ENCODE data around the gene ATP2B1.

Gene ATP2B1

DNA sequence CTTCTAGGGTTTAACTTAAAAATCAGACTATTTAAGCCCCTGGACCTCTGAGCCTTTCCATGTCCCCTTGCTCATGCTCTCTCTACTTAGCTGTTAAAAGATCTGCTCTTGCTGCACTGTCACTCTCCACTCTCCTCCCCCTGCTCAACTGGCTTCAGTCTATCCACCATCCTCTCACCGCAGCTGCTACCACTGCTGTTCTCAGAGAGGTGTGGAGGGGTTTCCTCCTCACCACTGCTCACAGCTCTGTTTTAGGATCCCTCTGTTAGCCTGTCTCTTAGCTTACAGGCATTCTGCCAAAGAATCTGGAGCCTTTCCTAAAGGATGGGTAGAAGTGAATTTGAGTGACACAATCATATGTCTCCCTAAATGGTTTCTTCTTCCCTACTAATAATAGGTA is 43.7 kb upstream of the ATP2B1 start (continued):
- TF ChIP-seq, protein P1, sequence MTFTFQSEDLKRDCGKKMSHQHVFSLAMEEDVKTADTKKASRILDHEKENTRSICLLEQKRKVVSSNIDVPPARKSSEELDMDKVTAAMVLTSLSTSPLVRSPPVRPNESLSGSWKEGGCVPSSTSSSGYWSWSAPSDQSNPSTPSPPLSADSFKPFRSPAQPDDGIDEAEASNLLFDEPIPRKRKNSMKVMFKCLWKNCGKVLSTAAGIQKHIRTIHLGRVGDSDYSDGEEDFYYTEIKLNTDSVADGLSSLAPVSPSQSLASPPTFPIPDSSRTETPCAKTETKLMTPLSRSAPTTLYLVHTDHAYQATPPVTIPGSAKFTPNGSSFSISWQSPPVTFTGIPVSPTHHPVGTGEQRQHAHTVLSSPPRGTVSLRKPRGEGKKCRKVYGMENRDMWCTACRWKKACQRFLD (tag by site-specific recombination; IDR thresholded peaks at IDR 0.05) = no peak
- TF ChIP-seq, protein P2, sequence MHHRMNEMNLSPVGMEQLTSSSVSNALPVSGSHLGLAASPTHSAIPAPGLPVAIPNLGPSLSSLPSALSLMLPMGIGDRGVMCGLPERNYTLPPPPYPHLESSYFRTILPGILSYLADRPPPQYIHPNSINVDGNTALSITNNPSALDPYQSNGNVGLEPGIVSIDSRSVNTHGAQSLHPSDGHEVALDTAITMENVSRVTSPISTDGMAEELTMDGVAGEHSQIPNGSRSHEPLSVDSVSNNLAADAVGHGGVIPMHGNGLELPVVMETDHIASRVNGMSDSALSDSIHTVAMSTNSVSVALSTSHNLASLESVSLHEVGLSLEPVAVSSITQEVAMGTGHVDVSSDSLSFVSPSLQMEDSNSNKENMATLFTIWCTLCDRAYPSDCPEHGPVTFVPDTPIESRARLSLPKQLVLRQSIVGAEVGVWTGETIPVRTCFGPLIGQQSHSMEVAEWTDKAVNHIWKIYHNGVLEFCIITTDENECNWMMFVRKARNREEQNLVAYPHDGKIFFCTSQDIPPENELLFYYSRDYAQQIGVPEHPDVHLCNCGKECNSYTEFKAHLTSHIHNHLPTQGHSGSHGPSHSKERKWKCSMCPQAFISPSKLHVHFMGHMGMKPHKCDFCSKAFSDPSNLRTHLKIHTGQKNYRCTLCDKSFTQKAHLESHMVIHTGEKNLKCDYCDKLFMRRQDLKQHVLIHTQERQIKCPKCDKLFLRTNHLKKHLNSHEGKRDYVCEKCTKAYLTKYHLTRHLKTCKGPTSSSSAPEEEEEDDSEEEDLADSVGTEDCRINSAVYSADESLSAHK (tag by site-specific recombination; IDR thresholded peaks at IDR 0.05) = no peak

DNA sequence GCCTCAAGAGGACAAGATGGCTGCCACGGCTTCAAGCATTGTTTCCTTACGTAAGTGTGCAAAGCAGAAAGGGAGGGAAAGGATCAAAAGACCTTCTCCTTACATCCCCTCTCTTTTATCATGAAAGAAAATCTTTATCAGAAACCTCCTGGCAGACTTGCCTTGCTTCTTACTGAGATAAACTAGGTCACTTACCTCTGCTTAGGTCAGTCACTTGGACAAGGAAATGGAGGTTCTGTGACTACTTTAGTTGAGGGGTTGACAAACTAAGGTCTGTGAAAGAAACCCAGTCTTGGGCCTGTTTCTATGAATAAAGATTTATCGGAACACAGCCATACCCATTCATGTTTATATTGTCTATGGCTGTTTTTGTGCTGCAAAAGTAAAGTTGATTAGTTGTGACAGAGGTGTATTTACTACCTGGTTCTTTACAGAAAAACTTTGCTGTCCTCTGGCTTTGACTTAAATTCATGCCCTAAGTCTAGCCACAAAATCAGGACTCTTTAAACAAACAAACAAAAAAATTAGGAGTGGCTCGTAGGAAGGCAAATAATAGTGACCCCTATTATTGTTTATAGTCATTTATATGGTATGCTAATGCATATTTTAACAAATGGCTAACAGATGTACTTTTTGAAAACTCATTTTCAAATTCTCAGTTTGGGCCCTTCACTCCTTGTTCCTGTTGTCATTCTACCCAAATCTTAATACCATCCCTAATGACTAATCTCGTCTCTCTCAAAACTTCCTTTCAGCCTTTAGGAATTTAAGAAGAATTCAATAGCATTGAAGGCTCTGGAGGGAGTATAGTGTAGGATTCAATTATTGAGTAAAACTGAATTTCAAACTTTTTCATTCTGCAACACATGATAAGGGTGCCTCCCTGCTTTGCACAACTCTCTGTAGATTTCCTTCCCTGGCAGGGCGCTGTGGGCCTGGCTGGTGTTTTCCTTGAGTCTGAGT is 42.0 kb upstream of the ATP2B1 start:
- H3K27ac ChIP-seq (ENCODE audit: extremely low read depth, low read depth, low read length) = no peak overlapping the region
- POLR2A ChIA-PET = no interaction called here
- H3K36me3 ChIP-seq (ENCODE audit: control insufficient read depth in 2 of 2, insufficient read depth in 1 of 2, low read length in 2 of 2) = no peaks in the 10 kb centered on the region
- H3K9me3 ChIP-seq (ENCODE audit: control insufficient read depth, insufficient read depth, low read depth, low read length) = no peaks in the 10 kb centered on the region
- H3K4me3 ChIP-seq (ENCODE audit: low read depth, low read length) = no peak overlapping the region
- CTCF ChIA-PET = no interaction called here
- TF ChIP-seq ZNF223 (tag by site-specific recombination; IDR thresholded peaks at IDR 0.05) = no peak
- no peak for TF ChIP-seq ZBTB8A (tag by site-specific recombination; IDR thresholded peaks at IDR 0.05)
- TF ChIP-seq ZNF544 (tag by site-specific recombination; IDR thresholded peaks at IDR 0.05) = no peak
- TF ChIP-seq, protein P3, sequence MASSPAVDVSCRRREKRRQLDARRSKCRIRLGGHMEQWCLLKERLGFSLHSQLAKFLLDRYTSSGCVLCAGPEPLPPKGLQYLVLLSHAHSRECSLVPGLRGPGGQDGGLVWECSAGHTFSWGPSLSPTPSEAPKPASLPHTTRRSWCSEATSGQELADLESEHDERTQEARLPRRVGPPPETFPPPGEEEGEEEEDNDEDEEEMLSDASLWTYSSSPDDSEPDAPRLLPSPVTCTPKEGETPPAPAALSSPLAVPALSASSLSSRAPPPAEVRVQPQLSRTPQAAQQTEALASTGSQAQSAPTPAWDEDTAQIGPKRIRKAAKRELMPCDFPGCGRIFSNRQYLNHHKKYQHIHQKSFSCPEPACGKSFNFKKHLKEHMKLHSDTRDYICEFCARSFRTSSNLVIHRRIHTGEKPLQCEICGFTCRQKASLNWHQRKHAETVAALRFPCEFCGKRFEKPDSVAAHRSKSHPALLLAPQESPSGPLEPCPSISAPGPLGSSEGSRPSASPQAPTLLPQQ (tag by site-specific recombination; IDR thresholded peaks at IDR 0.05) = no peak
- no peak for TF ChIP-seq HOXD13 (CRISPR knock-in tag; IDR thresholded peaks at IDR 0.05; ENCODE audit: borderline replicate concordance)
- no peak for TF ChIP-seq ZNF785 (tag by site-specific recombination; IDR thresholded peaks at IDR 0.05)
- TF ChIP-seq ZSCAN16 (tag by site-specific recombination; IDR thresholded peaks at IDR 0.05) = no peak
- no peak for TF ChIP-seq ZNF302 (tag by site-specific recombination; IDR thresholded peaks at IDR 0.05; ENCODE audit: low read depth)
- no peak for TF ChIP-seq ZNF214 (tag by site-specific recombination; IDR thresholded peaks at IDR 0.05; ENCODE audit: borderline replicate concordance)
- TF ChIP-seq, protein P1 (tag by site-specific recombination; IDR thresholded peaks at IDR 0.05) = no peak
- no peaks in the 10 kb centered on the region for H3K4me1 ChIP-seq (ENCODE audit: control insufficient read depth, insufficient read depth, low read length)

DNA sequence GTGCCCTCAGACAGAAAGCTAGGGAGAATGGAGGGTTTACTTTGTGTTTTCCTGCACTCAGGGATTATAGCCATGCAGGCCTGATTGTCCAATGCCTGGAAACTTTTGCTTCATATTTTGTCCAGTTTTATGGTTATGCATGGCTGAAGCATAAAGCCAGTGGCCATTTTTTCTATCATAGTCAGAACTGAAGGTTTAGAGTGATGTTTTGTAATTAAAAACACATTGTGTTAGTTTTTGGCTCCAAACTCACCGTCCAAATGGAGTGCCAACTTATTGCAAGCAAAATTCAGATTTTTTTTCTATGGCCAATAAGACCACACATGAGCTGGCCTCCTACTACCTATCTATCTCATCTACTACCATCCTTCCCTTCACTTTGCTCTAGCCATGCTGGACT is 40.2 kb upstream of the ATP2B1 start:
- POLR2A ChIA-PET = interaction anchor here (1.5 kb wide), 1 partner anchor 39 kb away, joined by 3 read pairs; no protein-coding TSS in a partner anchor
- Histone ChIP-seq H3K4me3 (ENCODE audit: low read depth, low read length) (no peak overlapping the region), H3K4me1 (ENCODE audit: control insufficient read depth, insufficient read depth, low read length) (no peaks in the 10 kb centered on the region), H3K36me3 (ENCODE audit: control insufficient read depth in 2 of 2, insufficient read depth in 1 of 2, low read length in 2 of 2) (no peaks in the 10 kb centered on the region), H3K9me3 (ENCODE audit: control insufficient read depth, insufficient read depth, low read depth, low read length) (no peaks in the 10 kb centered on the region), H3K27ac (ENCODE audit: extremely low read depth, low read depth, low read length) (no peak overlapping the region)
- no peak for TF ChIP-seq ZBTB20 (tag by site-specific recombination; IDR thresholded peaks at IDR 0.05)
- no peak for TF ChIP-seq ZNF600 (tag by site-specific recombination; IDR thresholded peaks at IDR 0.05)
- TF ChIP-seq, protein P4, sequence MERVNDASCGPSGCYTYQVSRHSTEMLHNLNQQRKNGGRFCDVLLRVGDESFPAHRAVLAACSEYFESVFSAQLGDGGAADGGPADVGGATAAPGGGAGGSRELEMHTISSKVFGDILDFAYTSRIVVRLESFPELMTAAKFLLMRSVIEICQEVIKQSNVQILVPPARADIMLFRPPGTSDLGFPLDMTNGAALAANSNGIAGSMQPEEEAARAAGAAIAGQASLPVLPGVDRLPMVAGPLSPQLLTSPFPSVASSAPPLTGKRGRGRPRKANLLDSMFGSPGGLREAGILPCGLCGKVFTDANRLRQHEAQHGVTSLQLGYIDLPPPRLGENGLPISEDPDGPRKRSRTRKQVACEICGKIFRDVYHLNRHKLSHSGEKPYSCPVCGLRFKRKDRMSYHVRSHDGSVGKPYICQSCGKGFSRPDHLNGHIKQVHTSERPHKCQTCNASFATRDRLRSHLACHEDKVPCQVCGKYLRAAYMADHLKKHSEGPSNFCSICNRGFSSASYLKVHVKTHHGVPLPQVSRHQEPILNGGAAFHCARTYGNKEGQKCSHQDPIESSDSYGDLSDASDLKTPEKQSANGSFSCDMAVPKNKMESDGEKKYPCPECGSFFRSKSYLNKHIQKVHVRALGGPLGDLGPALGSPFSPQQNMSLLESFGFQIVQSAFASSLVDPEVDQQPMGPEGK (tag by site-specific recombination; IDR thresholded peaks at IDR 0.05) = no peak
- no peak for TF ChIP-seq ZNF248 (tag by site-specific recombination; IDR thresholded peaks at IDR 0.05)
- CTCF ChIA-PET = no interaction called here

Data from HEK293 (cell line).